ENCODE data around the gene FOXD3.
A peak's percentile ranks its signal among the peaks of the same experiment; 100 is the strongest.

Gene FOXD3

DNA sequence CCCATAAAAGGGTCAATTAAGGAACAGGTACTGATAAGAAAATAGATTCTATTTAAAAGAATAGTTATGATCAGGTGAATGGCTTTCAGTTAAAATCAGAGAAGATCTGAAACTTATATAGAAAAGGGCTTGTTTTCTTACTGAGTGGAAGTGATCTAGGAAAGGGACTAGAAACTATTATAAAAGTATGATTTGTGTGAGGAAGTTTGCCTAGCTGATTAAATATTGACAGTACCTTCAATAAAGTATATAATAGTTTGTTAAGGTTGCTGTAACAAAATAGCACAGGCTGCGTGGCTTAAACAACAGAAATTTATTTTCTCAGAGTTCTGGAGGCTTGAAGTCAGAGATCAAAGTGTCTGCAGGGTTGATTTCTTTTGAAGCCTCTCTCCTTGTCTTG is 39.7 kb downstream of the FOXD3 start:
- DNase-seq: no peak
- H3K27me3 ChIP-seq: no peaks in the 10 kb centered on the region
- H3K36me3 ChIP-seq: no peaks in the 10 kb centered on the region
- H3K4me1 ChIP-seq: no peaks in the 10 kb centered on the region
- no peak overlapping the region for H3K4me3 ChIP-seq (ENCODE audit: low read depth, low read length)
- no peaks in the 10 kb centered on the region for H3K9me3 ChIP-seq
- TF ChIP-seq, protein P1, sequence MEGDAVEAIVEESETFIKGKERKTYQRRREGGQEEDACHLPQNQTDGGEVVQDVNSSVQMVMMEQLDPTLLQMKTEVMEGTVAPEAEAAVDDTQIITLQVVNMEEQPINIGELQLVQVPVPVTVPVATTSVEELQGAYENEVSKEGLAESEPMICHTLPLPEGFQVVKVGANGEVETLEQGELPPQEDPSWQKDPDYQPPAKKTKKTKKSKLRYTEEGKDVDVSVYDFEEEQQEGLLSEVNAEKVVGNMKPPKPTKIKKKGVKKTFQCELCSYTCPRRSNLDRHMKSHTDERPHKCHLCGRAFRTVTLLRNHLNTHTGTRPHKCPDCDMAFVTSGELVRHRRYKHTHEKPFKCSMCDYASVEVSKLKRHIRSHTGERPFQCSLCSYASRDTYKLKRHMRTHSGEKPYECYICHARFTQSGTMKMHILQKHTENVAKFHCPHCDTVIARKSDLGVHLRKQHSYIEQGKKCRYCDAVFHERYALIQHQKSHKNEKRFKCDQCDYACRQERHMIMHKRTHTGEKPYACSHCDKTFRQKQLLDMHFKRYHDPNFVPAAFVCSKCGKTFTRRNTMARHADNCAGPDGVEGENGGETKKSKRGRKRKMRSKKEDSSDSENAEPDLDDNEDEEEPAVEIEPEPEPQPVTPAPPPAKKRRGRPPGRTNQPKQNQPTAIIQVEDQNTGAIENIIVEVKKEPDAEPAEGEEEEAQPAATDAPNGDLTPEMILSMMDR (IDR thresholded peaks at IDR 0.05; ENCODE audit: low read depth, low read length): no peak

DNA sequence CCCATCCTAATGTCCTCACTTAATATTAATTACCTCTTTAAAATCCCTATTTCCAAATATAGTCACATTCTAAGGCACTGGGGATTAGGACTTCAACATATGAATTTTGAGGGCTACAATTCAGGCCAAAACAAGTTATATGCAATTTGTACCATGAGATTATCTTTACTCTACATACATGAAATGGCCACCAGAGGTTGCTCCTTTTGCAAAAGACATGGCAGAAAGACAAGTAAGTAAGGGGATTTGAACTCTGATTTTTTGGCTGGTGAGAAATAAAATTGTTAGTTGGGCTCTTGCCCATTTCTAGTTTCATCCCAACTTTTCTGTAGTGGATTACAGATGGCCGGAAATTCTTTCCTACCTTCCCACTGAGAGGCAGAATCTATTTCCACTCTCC is 40.2 kb downstream of the FOXD3 start:
- H3K4me1 ChIP-seq: no peaks in the 10 kb centered on the region
- no peak for DNase-seq
- no peaks in the 10 kb centered on the region for H3K27me3 ChIP-seq
- H3K36me3 ChIP-seq: no peaks in the 10 kb centered on the region
- no peaks in the 10 kb centered on the region for H3K9me3 ChIP-seq
- H3K4me3 ChIP-seq (ENCODE audit: low read depth, low read length): no peak overlapping the region
- TF ChIP-seq, protein P1 (IDR thresholded peaks at IDR 0.05; ENCODE audit: low read depth, low read length): no peak

DNA sequence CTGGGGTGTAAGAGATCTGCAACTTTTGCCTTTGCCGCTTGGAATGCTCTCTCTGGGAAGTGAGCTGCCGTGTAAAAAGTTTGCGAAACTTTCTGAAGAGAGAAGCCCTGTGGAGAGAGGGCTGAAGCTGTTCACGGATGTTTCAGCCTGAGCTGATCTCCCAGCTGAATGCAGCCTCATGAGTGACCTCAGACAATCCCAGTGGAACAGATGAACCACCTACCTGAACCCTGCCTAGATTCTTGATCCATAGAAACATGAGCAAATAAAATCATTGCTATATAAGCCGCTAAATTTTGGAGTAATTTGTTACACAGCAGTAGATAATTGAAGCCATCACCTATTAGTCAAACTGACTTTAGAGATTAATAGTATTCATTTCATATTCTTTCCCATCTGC is 40.6 kb downstream of the FOXD3 start:
- TF ChIP-seq, protein P1 (IDR thresholded peaks at IDR 0.05; ENCODE audit: low read depth, low read length): no peak

DNA sequence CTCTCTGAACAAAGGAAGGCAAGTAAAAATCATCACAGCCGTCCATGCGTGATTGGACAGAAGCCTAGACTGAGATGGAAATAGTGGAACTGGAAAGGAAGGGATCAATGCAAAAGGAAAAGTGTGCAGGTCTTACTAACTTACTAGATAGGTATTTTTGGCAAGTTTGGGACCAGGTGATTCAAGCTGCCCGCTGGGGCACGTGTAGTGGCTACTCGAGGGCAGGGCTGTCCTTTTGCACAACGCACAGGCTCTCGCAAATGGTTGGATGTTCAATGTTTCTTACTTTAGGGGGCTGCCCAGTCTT is 44.5 kb downstream of the FOXD3 start:
- Histone ChIP-seq H3K36me3 (no peaks in the 10 kb centered on the region), H3K9me3 (no peaks in the 10 kb centered on the region), H3K4me1 (no peaks in the 10 kb centered on the region), H3K27me3 (no peaks in the 10 kb centered on the region), H3K4me3 (ENCODE audit: low read depth, low read length) (peak overlapping the region; percentile 50)
- no peak for DNase-seq
- TF ChIP-seq, protein P1 (IDR thresholded peaks at IDR 0.05; ENCODE audit: low read depth, low read length): no peak

More for the DNA sequence above, 40.6 kb downstream of the FOXD3 start:
- no peaks in the 10 kb centered on the region for H3K9me3 ChIP-seq
- no peak overlapping the region for H3K4me3 ChIP-seq (ENCODE audit: low read depth, low read length)
- H3K36me3 ChIP-seq: no peaks in the 10 kb centered on the region
- H3K4me1 ChIP-seq: no peaks in the 10 kb centered on the region
- H3K27me3 ChIP-seq: no peaks in the 10 kb centered on the region
- DNase-seq: no peak

DNA sequence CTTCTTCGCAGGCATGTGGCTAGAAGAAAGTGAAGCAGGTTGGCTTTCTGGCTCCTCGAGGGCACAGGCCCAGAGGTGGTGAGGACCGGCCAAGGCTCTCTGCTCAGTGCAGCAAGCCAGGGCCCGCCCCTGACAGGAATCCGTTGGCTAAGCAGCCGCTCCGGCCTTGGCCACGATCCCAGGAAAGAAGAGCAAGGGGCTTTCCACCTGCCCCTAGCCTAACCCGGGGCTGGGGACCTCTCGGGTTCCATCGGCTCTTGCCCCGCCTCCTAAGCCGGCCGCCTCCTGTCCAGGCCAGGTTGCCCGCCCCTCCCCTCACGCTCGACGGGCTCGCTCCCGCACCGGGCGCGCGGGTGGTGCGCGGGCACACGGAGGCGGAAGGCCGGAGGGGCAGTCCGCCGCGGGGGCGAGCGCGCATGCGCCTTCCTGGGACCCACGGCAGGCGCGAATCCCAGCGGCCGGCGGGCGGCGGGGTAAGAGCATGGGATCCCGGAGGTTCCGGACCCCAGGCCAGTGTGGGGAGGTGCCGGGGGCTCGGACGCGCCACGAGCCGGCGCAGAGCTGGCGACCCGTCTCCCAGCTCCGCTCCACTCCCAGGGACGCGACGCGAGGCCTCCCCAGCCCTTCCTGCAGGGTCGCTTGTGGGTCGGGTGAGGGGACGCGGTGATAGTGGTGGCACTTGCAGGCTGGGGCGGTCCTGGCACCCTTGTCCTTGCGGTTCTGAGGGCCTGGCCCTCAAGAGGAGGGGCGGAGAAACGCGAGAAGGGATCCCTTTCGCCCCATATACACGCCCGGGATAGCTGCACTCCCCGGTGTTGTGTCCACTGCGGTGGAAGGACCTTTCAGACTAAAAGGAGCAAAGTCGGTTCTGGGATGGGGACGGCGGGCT is 45.1 kb downstream of the FOXD3 start, which contains the start of gene ALG6:
TSS of gene ALG6 (plus strand) at position 413 of the 889 bp plus-strand sequence. CDS start 3,351 bp downstream, outside the sequence.
- peak; percentile 91 for DNase-seq
- Histone ChIP-seq H3K36me3 (no peaks in the 10 kb centered on the region), H3K4me3 (ENCODE audit: low read depth, low read length) (peak within 1 kb of the TSS; percentile 80), H3K9me3 (no peaks in the 10 kb centered on the region), H3K27me3 (no peaks in the 10 kb centered on the region), H3K4me1 (no peaks in the 10 kb centered on the region)
- TF ChIP-seq, protein P1 (IDR thresholded peaks at IDR 0.05; ENCODE audit: low read depth, low read length): no peak

DNA sequence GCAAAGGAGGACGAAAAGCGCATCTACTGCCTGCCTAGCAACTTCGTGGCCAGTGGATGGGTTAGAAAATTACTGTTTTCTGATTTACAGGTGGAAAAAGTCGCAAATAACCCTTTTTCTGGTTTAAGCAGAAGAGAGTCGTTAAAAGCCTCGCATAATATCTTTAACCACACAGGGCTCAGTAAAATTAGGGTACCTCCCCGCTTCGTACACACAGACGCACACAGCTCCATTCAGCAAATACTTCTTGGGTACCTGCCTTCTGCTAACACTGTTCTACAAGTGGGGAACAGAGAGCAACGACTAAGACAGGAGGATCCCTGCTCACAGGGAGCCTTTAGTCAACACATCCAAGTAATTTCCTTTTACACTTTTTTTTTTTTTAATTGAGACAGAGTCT is 45.8 kb downstream of the FOXD3 start:
- peak overlapping the region; percentile 80 for H3K4me3 ChIP-seq (ENCODE audit: low read depth, low read length)
- H3K36me3 ChIP-seq: no peaks in the 10 kb centered on the region
- H3K27me3 ChIP-seq: no peaks in the 10 kb centered on the region
- TF ChIP-seq, protein P1 (IDR thresholded peaks at IDR 0.05; ENCODE audit: low read depth, low read length): no peak
- no peaks in the 10 kb centered on the region for H3K4me1 ChIP-seq
- no peaks in the 10 kb centered on the region for H3K9me3 ChIP-seq
- DNase-seq: no peak
